H9 (cell line): ENCODE results near the gene SHISAL2B. TPM values are rescaled to one million over a fixed set of nuclear protein-coding genes. Genes with fewer than 3 reads are reported as not detected.

Experiments used
- DNase-seq: peaks from one replicate; pipeline ENCODE4 v3.0.0-alpha.2; 2017
- H2AFZ ChIP-seq: one replicate; pipeline ENCODE4 v1.6.1; 2013; ENCODE audit warnings: mild to moderate bottlenecking, low read length, control low read depth, moderate library complexity
- H2AK5ac ChIP-seq: 2 replicates; pipeline ENCODE4 v1.6.1; 2013; ENCODE audit warnings: low read length, control low read depth, mixed read lengths; ENCODE audit not compliant: insufficient read length
- H2BK120ac ChIP-seq: one replicate; pipeline ENCODE4 v1.6.1; 2013; ENCODE audit warnings: low read depth, mild to moderate bottlenecking, low read length, control low read depth, inconsistent platforms; ENCODE audit not compliant: poor library complexity, severe bottlenecking
- H2BK12ac ChIP-seq: 2 replicates; pipeline ENCODE4 v1.6.1; 2013; ENCODE audit warnings: low read length, control low read depth, mixed read lengths, low read depth; ENCODE audit not compliant: insufficient read length
- H2BK15ac ChIP-seq: 2 replicates; pipeline ENCODE4 v1.6.1; 2013; ENCODE audit warnings: low read depth, low read length, control low read depth
- H2BK20ac ChIP-seq: one replicate; pipeline ENCODE4 v1.6.1; 2013; ENCODE audit warnings: low read depth, mild to moderate bottlenecking, low read length, control low read depth, inconsistent platforms; ENCODE audit not compliant: poor library complexity, severe bottlenecking
- H2BK5ac ChIP-seq: 2 replicates; pipeline ENCODE4 v1.6.1; 2013; ENCODE audit warnings: low read length, control low read depth, mixed read lengths; ENCODE audit not compliant: insufficient read length
- H3K14ac ChIP-seq: 2 replicates; pipeline ENCODE4 v1.6.1; 2013; ENCODE audit warnings: low read length, control low read depth; ENCODE audit not compliant: insufficient read depth
- H3K18ac ChIP-seq: 2 replicates; pipeline ENCODE4 v1.6.1; 2013; ENCODE audit warnings: low read depth, mild to moderate bottlenecking, mixed read lengths, low read length, control low read depth; ENCODE audit not compliant: insufficient read length
- H3K23ac ChIP-seq: 2 replicates; pipeline ENCODE4 v1.6.1; 2013; ENCODE audit warnings: low read length, control low read depth, mixed read lengths, low read depth; ENCODE audit not compliant: insufficient read length
- H3K23me2 ChIP-seq: 2 replicates; pipeline ENCODE4 v1.6.1; 2013; ENCODE audit warnings: low read depth, mild to moderate bottlenecking, mixed read lengths, low read length, control low read depth; ENCODE audit not compliant: insufficient read length, poor library complexity, severe bottlenecking
- H3K27ac ChIP-seq: 2 replicates; pipeline ENCODE4 v1.5.1; 2013; ENCODE audit warnings: low read length, control low read depth, mixed read lengths, low read depth; ENCODE audit not compliant: insufficient read length
- H3K27me3 ChIP-seq: 2 replicates; pipeline ENCODE4 v1.6.1; 2013; ENCODE audit warnings: low read length, control low read depth, inconsistent platforms; ENCODE audit not compliant: insufficient read depth
- H3K4ac ChIP-seq: 2 replicates; pipeline ENCODE4 v1.6.1; 2013; ENCODE audit warnings: low read depth, mild to moderate bottlenecking, control low read depth, inconsistent platforms, low read length, moderate library complexity
- H3K4me1 ChIP-seq: 2 replicates; pipeline ENCODE4 v1.6.1; 2013; ENCODE audit warnings: low read length, control low read depth, inconsistent platforms; ENCODE audit not compliant: insufficient read depth
- H3K4me2 ChIP-seq: 2 replicates; pipeline ENCODE4 v1.6.1; 2013; ENCODE audit warnings: low read length, control low read depth, mixed read lengths; ENCODE audit not compliant: insufficient read length, insufficient read depth
- H3K56ac ChIP-seq: 2 replicates; pipeline ENCODE4 v1.6.1; 2013; ENCODE audit warnings: low read depth, mild to moderate bottlenecking, mixed read lengths, low read length, control low read depth; ENCODE audit not compliant: insufficient read length
- H3K79me1 ChIP-seq: 2 replicates; pipeline ENCODE4 v1.6.1; 2013; ENCODE audit warnings: low read depth, mild to moderate bottlenecking, moderate library complexity, low read length, control low read depth, inconsistent platforms; ENCODE audit not compliant: insufficient read depth, poor library complexity, severe bottlenecking
- H3K79me2 ChIP-seq: 2 replicates; pipeline ENCODE4 v1.6.1; 2013; ENCODE audit warnings: low read length, control low read depth, inconsistent platforms; ENCODE audit not compliant: insufficient read depth
- H3K9ac ChIP-seq: 2 replicates; pipeline ENCODE4 v1.6.1; 2013; ENCODE audit warnings: low read length, control low read depth, mixed read lengths; ENCODE audit not compliant: insufficient read length; ENCODE audit errors: extremely low read depth
- H3K9me3 ChIP-seq: one replicate; pipeline ENCODE4 v1.6.1; 2013; ENCODE audit warnings: low read depth, low read length, inconsistent platforms; ENCODE audit not compliant: control insufficient read depth
- H3T11ph ChIP-seq: one replicate; pipeline ENCODE4 v1.6.1; 2013; ENCODE audit warnings: mild to moderate bottlenecking, low read length, control low read depth, inconsistent platforms
- H4K20me1 ChIP-seq: one replicate; pipeline ENCODE4 v1.6.1; 2013; ENCODE audit not compliant: control insufficient read depth, insufficient read length, insufficient read depth
- H4K5ac ChIP-seq: 2 replicates; pipeline ENCODE4 v1.6.1; 2013; ENCODE audit warnings: low read depth, mild to moderate bottlenecking, mixed read lengths, low read length, control low read depth; ENCODE audit not compliant: insufficient read length
- H4K8ac ChIP-seq: replicated peaks from 2 replicates; pipeline ENCODE4 v1.6.1; 2013; ENCODE audit warnings: low read length, control low read depth, mixed read lengths, low read depth; ENCODE audit not compliant: insufficient read length
- H4K91ac ChIP-seq: 2 replicates; pipeline ENCODE4 v1.6.1; 2013; ENCODE audit warnings: low read depth, mild to moderate bottlenecking, moderate library complexity, mixed read lengths, low read length, control low read depth; ENCODE audit not compliant: insufficient read length
- H3K27ac Mint-ChIP-seq, 3 experiments: 2 replicates in 2 of 3; 3 replicates in 1 of 3; pipeline ENCODE4 v1.8.0; 2020 to 2021; ENCODE audit warnings: mixed read lengths in 3 of 3, mild to moderate bottlenecking in 1 of 3, moderate library complexity in 1 of 3
- H3K27me3 Mint-ChIP-seq: 2 replicates; pipeline ENCODE4 v1.8.0; 2021; ENCODE audit warnings: low read depth, mild to moderate bottlenecking, moderate library complexity, mixed read lengths
- H3K36me3 Mint-ChIP-seq, 3 experiments: 2 replicates in 2 of 3; 3 replicates in 1 of 3; pipeline ENCODE4 v1.8.0; 2020 to 2021; ENCODE audit warnings: low read depth in 3 of 3, mixed read lengths in 3 of 3; ENCODE audit not compliant: insufficient read depth in 1 of 3
- H3K4me1 Mint-ChIP-seq, 2 experiments: 2 replicates each; pipeline ENCODE4 v1.8.0; 2020; ENCODE audit warnings: mixed read lengths in 2 of 2
- H3K4me3 Mint-ChIP-seq, 2 experiments: 2 replicates in 1 of 2; 3 replicates in 1 of 2; pipeline ENCODE4 v1.8.0; 2020 to 2021; ENCODE audit warnings: mild to moderate bottlenecking in 2 of 2, mixed read lengths in 2 of 2, moderate library complexity in 1 of 2
- H3K9me3 Mint-ChIP-seq, 2 experiments: 2 replicates in 1 of 2; 3 replicates in 1 of 2; pipeline ENCODE4 v1.8.0; 2020; ENCODE audit warnings: mild to moderate bottlenecking in 2 of 2, mixed read lengths in 2 of 2, moderate library complexity in 1 of 2
- WGBS: extraction: QIAGEN DNeasy Blood & Tissue Kit; methylation state at CpG from one replicate; pipeline ENCODE4 v1.1.7; 2013; ENCODE audit warnings: missing lambda C conversion rate, low lambda C conversion rate, mixed read lengths; ENCODE audit not compliant: insufficient read length; ENCODE audit errors: extremely low coverage; 5-methylcytosine and 5-hydroxymethylcytosine counted together
- total RNA-seq: library from RNA; stranded (reverse); gene quantifications from 2 replicates; pipeline ENCODE4 v1.2.1, GENCODE V29; 2021
- TF ChIP-seq, protein P1 (sequence below): fragments of 200-600 bp; sonication (generic); conservative IDR thresholded peaks from 3 replicates; pipeline ENCODE4 v1.8.0; 2021; ENCODE audit warnings: antibody characterized with exemption, mild to moderate bottlenecking

The SHISAL2B gene
- total RNA-seq, 1 experiment from 2014 or later: 5.0 TPM

DNA sequence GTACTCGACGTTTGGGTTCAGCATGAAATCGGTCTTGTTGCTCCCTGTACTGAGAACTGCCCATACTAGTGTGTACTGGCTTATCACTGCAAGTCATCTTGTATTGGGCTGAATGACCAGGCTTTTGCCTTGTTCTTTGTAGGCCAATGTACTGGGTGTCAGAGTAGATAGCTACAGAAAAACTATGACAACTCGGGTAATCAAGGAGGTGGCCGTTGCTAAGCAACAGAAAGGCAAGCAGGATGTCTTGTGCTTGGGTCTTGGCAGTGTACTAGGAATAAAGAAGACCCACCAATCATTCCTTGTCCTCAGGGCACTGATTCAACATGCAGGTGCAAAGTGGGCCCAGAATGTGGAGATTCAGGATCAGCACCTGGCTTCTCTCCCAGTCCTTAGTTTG lies 11.9 kb upstream of the SHISAL2B start:
- no peak overlapping the region for H4K91ac ChIP-seq
- H4K5ac ChIP-seq: no peak overlapping the region
- H3K27me3 ChIP-seq: no peaks in the 10 kb centered on the region
- H2BK120ac ChIP-seq: no peak overlapping the region
- H3K56ac ChIP-seq: no peak overlapping the region
- no peak overlapping the region for H3K4me2 ChIP-seq
- H2BK20ac ChIP-seq: no peak overlapping the region
- H4K8ac ChIP-seq: no peak overlapping the region
- H2AFZ ChIP-seq: no peak overlapping the region
- H3T11ph ChIP-seq: no peak overlapping the region
- peaks cover 6 to 21% of the 10 kb centered on the region in 2 experiments for H3K4me1 Mint-ChIP-seq
- no peak overlapping the region for H3K4me3 Mint-ChIP-seq
- no peak overlapping the region for H3K14ac ChIP-seq
- H3K18ac ChIP-seq: no peak overlapping the region
- H3K36me3 Mint-ChIP-seq: no peaks in the 10 kb centered on the region
- no peak overlapping the region for H3K27ac Mint-ChIP-seq
- H3K4me1 ChIP-seq: no peaks in the 10 kb centered on the region
- WGBS: no CpG with 5 or more reads among the region's 5 CpGs
- no peak overlapping the region for H2AK5ac ChIP-seq
- no peak overlapping the region for H3K9ac ChIP-seq
- no peaks in the 10 kb centered on the region for H3K79me2 ChIP-seq
- no peaks in the 10 kb centered on the region for H3K27me3 Mint-ChIP-seq
- no peaks in the 10 kb centered on the region for H3K9me3 Mint-ChIP-seq
- no peak for DNase-seq
- no peaks in the 10 kb centered on the region for H3K79me1 ChIP-seq
- H2BK5ac ChIP-seq: no peak overlapping the region
- H3K23me2 ChIP-seq: no peaks in the 10 kb centered on the region
- no peak overlapping the region for H3K23ac ChIP-seq
- H3K9me3 ChIP-seq: no peaks in the 10 kb centered on the region
- no peak overlapping the region for H3K27ac ChIP-seq
- H3K4ac ChIP-seq: no peak overlapping the region
- TF ChIP-seq, protein P1, sequence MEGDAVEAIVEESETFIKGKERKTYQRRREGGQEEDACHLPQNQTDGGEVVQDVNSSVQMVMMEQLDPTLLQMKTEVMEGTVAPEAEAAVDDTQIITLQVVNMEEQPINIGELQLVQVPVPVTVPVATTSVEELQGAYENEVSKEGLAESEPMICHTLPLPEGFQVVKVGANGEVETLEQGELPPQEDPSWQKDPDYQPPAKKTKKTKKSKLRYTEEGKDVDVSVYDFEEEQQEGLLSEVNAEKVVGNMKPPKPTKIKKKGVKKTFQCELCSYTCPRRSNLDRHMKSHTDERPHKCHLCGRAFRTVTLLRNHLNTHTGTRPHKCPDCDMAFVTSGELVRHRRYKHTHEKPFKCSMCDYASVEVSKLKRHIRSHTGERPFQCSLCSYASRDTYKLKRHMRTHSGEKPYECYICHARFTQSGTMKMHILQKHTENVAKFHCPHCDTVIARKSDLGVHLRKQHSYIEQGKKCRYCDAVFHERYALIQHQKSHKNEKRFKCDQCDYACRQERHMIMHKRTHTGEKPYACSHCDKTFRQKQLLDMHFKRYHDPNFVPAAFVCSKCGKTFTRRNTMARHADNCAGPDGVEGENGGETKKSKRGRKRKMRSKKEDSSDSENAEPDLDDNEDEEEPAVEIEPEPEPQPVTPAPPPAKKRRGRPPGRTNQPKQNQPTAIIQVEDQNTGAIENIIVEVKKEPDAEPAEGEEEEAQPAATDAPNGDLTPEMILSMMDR: no peak
- H2BK15ac ChIP-seq: no peak overlapping the region
- no peak overlapping the region for H2BK12ac ChIP-seq
- H4K20me1 ChIP-seq: no peaks in the 10 kb centered on the region
